NCI-H345 treated with DMSO at 0.1 percent for 48 hours (cell line): ENCODE measurements around the gene GFOD2.
A peak's percentile ranks its signal among the peaks of the same experiment; 100 is the strongest.
"Not testable (repeated sequence)": the region's sequence is repeated elsewhere in the genome, so short reads cannot be mapped to it uniquely, and the experiment has no call there.

Experiments used
- DNase-seq: peaks from one replicate; lab custom pipeline; 2025; ENCODE audit not compliant: unreplicated experiment; lab: John Stamatoyannopoulos, UW

Gene GFOD2, protein sequence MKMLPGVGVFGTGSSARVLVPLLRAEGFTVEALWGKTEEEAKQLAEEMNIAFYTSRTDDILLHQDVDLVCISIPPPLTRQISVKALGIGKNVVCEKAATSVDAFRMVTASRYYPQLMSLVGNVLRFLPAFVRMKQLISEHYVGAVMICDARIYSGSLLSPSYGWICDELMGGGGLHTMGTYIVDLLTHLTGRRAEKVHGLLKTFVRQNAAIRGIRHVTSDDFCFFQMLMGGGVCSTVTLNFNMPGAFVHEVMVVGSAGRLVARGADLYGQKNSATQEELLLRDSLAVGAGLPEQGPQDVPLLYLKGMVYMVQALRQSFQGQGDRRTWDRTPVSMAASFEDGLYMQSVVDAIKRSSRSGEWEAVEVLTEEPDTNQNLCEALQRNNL

DNA sequence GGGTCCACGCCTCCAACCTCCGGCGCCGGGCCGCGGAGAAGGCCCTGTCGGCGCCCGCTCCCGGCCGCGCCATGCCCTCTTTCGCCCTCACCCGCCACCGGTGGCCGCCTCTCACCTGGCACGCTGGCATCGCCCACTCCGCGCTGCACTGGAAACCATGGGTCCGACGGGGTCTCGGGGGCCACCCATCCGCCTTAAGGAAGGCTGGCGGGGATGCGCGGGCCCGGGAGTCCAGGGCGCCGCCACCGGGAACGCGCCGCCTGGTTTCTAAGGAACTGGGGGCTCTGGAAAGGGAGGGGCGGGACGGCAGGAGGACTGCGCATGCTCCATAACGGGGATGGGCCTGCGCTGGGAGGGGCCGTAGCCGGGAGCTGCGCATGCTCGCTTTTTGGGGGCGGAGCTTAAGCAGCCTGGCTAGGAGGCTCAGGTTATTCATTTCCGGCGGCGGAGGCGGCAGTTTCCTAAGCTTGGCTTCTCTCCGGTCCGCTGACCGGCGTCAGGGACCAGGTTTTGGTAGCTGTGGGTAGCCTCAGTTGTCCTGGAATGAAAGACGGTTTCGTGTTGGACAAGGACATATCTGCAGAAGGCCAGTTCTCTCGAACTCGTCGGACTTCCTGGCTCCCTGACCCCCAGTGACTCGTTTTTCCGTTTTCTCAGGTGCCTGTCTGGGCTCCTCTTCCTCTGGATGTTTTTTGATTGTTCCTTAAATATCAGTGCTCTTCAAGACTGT, at the start of gene GFOD2:
Gene GFOD2, minus strand, starts transcription at position 269 of the 730 bp plus-strand sequence. CDS start 33,601 bp downstream, outside the sequence.
- DNase-seq, result peak; percentile 80

GRCh38 chr16:67767953-67768352, 48.8 kb upstream of the GFOD2 start:
- DNase-seq, result no peak

- no peak for DNase-seq
Measured at GRCh38 chr16:67766291-67766690, 47.2 kb upstream of the GFOD2 start.

DNA sequence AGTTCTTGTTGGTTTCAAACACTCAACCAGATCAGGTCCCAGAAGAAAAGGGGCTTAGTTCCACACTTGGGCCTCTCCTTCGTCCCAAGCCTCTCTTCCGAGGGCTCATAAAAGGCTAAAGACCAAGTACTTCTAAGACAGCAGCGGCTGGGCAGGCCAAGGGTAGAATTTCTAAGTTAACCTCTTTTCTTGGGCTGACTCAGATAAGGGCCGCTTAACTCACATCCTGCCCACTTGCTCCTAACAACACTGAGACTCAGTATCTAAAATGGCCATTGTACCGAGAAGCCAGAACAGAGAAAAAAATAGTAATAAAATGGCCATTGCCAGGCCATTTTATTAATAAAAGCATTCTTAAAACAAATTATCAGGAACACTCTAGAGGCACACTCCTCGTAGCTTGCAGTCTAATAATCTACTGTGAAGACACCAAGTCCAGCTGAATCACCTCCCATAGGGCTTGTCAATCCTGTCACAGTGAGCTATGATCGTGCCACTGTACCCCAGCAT, 45.1 kb upstream of the GFOD2 start:
- DNase-seq, result no peak

- no peak for DNase-seq
Measured at GRCh38 chr16:67763066-67763465, 44.0 kb upstream of the GFOD2 start.

GRCh38 chr16:67762385-67762784, 43.3 kb upstream of the GFOD2 start:
- DNase-seq, result no peak

DNA sequence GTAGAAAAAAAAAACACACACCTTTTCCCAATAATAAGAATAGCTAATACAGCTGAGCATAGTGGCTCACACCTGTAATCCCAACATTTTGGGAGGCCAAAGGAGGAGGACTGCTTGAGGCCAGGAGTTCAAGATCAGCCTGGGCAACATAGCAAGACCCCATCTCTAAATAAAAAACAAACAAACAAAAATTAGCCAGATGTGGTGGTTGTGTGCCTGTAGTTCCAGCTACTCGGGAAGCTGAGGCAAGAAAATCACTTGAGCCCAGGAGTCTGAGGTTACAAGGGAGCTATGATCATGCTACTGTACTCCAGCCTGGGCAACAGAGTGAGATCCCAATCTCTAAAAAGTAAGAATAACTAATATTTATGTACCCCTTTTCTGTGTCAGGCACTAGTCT, 42.8 kb upstream of the GFOD2 start:
- DNase-seq, result no peak

DNA sequence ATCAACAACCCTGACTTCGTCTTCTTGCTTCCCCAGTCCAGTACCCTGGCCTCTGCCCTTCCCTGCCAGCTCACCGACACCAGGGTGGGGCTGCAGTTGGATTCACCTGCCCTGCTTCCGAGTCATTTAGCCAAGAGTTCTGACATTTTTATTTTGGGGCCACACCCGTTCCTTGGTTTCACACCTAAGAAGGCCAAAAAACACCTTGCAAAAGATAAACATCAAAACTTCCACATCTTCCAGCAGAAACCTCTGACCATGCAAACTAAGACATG, 41.8 kb upstream of the GFOD2 start:
- DNase-seq, result no peak

DNA sequence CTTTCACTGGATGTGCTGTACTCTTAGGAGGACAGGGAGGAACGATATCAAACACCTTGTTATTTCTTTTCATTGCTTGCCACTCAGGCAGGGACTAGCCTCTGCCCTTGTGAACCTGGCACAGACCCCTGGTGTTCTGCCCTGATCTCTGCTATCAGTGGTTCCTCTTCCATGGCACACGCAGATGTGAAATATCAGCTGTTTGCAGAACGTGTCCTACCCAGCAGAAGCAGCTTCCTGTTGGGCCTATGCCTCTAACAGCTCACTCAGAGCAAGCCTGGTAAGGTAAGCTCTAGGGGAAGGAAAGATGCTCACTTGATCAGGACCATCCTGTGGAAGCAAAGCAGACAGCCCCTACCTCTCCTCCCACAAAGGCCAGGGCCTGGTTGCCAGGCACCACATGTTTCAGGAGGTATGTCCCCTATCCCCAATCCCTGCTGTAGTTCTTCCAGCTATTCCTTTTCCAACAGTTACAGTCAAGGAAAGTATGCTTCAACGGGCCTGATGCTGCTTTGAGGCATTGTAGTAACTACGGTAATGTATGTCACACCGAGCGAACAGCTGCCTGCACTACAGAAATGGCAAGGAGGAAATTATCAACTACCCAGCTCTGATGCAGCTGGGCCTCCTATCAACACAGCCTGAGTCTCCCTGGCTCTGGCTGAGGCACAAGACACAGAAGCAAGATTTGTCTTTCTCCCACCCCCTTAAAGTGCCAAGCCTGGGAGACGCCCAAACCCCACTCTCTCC, 41.3 kb upstream of the GFOD2 start:
- DNase-seq, result no peak

DNA sequence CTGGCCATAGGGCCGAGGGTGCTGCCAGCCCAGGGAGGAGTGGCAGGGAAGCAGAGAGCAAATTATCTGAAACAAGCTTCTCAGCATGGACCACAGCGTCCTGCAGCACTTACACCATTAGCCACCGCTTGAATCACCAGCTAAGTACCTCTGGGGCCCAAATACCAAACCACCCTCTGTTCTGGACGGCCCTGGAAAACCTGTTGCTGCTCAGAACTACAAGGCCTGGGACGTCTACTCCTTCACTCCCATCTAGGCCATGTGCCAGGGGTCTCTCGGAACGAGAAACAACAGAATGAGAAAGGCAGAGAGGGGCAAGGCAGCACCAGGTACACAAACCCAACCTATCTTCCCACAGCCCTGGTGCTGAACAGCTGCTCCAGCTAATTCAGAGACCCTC, 39.9 kb upstream of the GFOD2 start:
- no peak for DNase-seq

GRCh38 chr16:67758006-67758405, 38.9 kb upstream of the GFOD2 start:
- DNase-seq, result no peak

DNA sequence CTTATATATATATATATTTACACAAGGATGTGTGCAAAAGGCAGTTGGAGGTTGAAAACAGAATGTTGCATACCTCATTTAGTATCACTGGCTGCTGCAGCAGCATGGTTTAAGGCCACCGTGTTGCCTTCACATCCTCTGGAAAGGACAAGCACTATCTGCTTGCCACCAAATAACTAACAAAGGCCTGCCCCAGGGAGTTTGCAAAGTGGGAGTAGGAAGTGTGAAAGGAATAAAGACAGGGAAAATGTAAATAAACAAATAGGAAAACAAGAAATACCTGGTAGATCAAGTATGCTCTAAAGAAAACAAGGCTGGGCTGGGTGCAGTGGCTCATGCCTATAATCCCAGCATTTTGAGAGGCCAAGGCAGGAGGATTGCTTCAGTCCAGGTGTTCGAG, 33.5 kb upstream of the GFOD2 start:
- DNase-seq, result no peak

GRCh38 chr16:67751331-67751730, 32.2 kb upstream of the GFOD2 start:
- DNase-seq, result not testable (repeated sequence)

DNA sequence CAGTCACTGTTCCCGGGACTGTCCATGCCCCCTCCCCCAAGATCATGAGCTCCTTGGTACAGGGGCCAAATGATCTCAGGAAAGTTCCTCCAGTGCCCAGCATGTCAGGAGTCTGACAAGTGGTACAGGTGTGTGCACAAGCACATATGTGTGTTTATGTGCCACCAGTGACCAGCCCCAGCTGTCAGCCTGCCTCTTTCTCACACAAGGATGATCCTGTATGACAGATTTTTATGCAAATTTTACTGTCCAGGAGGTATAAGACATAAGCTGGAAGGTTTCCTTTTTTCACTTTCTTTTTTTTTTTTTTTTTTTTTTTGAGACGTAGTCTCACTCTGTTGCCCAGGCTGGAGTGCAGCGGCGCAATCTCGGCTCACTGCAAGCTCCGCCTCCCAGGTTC, 31.4 kb upstream of the GFOD2 start:
- DNase-seq, result no peak

DNA sequence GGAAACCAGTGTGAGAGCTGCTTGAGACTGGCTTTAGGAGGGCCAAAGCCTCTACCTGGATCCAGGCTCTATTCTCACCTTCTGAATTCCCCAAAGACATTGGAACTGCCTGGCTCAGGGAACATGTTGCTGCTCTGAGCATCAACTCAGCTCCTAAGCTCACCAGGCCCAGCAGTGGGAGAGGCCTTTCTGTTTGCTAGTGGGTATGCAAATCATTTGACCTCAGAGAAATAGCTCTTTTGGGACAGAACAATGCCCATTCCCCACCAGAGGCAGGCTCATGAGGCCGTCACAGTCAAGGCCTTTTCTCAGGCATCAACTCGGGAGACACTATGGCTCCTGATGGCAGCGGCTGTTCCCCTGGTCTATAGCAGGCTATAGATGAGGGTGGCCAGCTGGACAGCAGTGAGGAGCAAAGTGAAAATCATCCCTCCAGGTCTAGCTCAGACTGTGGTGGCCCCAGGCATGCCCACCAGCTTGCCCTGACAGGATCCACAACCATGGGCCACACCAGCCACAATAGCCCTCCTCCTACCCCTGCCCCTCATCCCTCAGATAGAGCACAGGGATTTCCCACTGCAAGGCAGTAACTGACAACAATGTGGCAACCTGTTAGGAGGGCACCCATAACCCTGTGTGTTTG, 30.4 kb upstream of the GFOD2 start:
- no peak for DNase-seq

GRCh38 chr16:67748834-67749233, 29.7 kb upstream of the GFOD2 start:
- no peak for DNase-seq

- no peak for DNase-seq
Measured at GRCh38 chr16:67746846-67747245, 27.7 kb upstream of the GFOD2 start.

- no peak for DNase-seq
Measured at GRCh38 chr16:67741118-67741517, 22.0 kb upstream of the GFOD2 start.

DNA sequence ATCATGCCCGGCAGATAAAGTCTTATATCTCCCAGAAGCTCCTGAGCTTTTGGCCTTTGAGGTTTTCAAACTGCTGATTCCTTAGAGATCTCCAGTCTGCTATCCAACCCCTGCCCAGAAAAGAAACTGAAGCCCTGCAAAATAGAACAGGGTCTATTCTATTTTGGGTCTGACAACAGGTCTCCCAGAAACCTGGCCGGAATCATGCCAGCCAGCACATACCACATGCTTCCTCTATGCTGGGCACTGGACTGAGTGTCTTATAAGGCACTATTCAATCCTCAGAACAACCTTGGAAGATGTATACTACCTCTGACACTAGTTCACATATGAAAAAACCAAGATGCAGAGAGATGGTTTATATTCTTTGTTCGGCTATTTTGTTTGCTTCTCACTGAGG, 21.3 kb upstream of the GFOD2 start:
- no peak for DNase-seq

DNA sequence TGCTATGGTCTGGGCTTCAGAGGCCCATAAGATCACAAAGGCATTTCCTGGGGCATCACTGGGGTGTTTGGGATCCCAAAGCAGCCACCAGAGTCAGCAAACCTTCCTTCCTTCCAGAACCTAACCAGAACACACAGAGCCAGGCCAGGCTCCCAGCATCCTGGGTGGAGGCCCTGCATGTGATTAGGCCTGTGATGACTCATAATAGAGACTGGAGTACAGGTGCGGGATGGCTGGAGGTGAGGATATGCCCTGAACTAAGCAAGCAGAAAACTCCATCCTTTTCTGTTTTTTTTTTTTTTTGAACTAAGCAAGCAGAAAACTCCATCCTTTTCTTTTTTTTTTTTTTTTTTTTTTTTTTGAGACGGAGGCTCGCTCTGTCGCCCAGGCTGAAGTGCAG, 17.7 kb upstream of the GFOD2 start:
- DNase-seq, result no peak

- DNase-seq, result no peak
Measured at GRCh38 chr16:67734731-67735201, 15.7 kb upstream of the GFOD2 start.
